K562 (cell line): ENCODE data around the gene INO80E. TPM values are rescaled to one million over a fixed set of nuclear protein-coding genes. Genes with fewer than 3 reads are reported as not detected.
A peak's percentile ranks its signal among the peaks of the same experiment; 100 is the strongest.

Source experiments
- ATAC-seq: fragments of 200-7000 bp; cut with Tn5 transposase; 3 replicates; pipeline ENCODE4 v1.9.1; 2020; ENCODE audit warnings: moderate library complexity
- BruUV-seq: library from RNA; stranded (reverse); fragments of 400-500 nt; replicated peaks from 2 replicates; lab custom pipeline; 2021; lab: Mats Ljungman, UMichigan
- CTCF ChIA-PET: fragments of 300-600 bp; formaldehyde crosslinking; extraction: SDS; loops from one replicate; lab custom pipeline; 2021; ENCODE audit warnings: low intra/inter-chr PET ratio; lab: Yijun Ruan, JAX
- POLR2A ChIA-PET: fragments of 300-600, 350-650 bp; sonication (Branson Sonifier 250); formaldehyde crosslinking; extraction: SDS; loops from one replicate; lab custom pipeline; 2021; ENCODE audit warnings: antibody characterized with exemption, inconsistent platforms; lab: Yijun Ruan, JAX
- DNase-seq, 4 experiments: peaks; one replicate each; pipeline versions ENCODE4 v3.0.0 to v3.0.0-alpha.2; 2011 to 2018; ENCODE audit warnings: low spot score in 3 of 4, mixed read lengths in 3 of 4; ENCODE audit errors: extremely low read depth in 1 of 4
- FAIRE-seq: peaks from 2 replicates; lab custom pipeline; 2011; peaks lifted over from hg19 to GRCh38; lab: Jason Lieb, UNC
- H2AFZ ChIP-seq: 2 replicates; pipeline ENCODE4 v1.6.0; 2011; ENCODE audit warnings: low read depth, low read length, control low read depth, inconsistent platforms
- H3K27ac ChIP-seq: fragments of 200-600 bp; 3 replicates; pipeline ENCODE4 v1.8.0; 2011; ENCODE audit warnings: low read depth, mild to moderate bottlenecking, control low read depth, inconsistent platforms, low read length, moderate library complexity, mixed read lengths; ENCODE audit errors: extremely low read depth
- H3K27me3 ChIP-seq, 2 experiments: fragments of 300-600 bp in 1 of 2; 2 replicates in 1 of 2; 3 replicates in 1 of 2; pipeline versions ENCODE4 v1.6.0 to v1.8.0; 2011; ENCODE audit warnings: inconsistent platforms in 2 of 2, low read length in 2 of 2, mild to moderate bottlenecking in 1 of 2, mixed read lengths in 1 of 2, moderate library complexity in 1 of 2; ENCODE audit not compliant: control insufficient read depth in 2 of 2, insufficient read depth in 2 of 2
- H3K36me3 ChIP-seq: fragments of 300-600 bp; 3 replicates; pipeline ENCODE4 v1.8.0; 2011; ENCODE audit warnings: mild to moderate bottlenecking, low read length, inconsistent platforms; ENCODE audit not compliant: control insufficient read depth, insufficient read depth
- H3K4me1 ChIP-seq, 2 experiments: fragments of 200-600 bp in 1 of 2; replicated peaks in 1 of 2; 2 replicates in 1 of 2; 3 replicates in 1 of 2; pipeline versions ENCODE4 v1.5.1 to v1.8.0; 2011; ENCODE audit warnings: inconsistent platforms in 2 of 2, low read length in 2 of 2, mild to moderate bottlenecking in 1 of 2, mixed read lengths in 1 of 2, moderate library complexity in 1 of 2; ENCODE audit not compliant: control insufficient read depth in 2 of 2, insufficient read depth in 2 of 2
- H3K4me2 ChIP-seq: 2 replicates; pipeline ENCODE4 v1.6.1; 2011; ENCODE audit warnings: low read length, control low read depth, inconsistent platforms, mixed read lengths; ENCODE audit not compliant: insufficient read depth
- H3K4me3 ChIP-seq: fragments of 200-600 bp; sonication (generic), shearing (Covaris generic); 2 replicates; pipeline ENCODE4 v1.5.1; 2016; ENCODE audit warnings: control low read depth, inconsistent platforms
- H3K79me2 ChIP-seq: fragments of 200-600 bp; 3 replicates; pipeline ENCODE4 v1.8.0; 2011; ENCODE audit warnings: low read length, inconsistent platforms; ENCODE audit not compliant: control insufficient read depth, insufficient read depth
- H3K9ac ChIP-seq, 2 experiments: 2 replicates each; pipeline versions ENCODE4 v1.6.0 to v1.6.1; 2011; ENCODE audit warnings: low read depth in 2 of 2, low read length in 2 of 2, control low read depth in 1 of 2, inconsistent platforms in 1 of 2, mild to moderate bottlenecking in 1 of 2, mixed read lengths in 1 of 2; ENCODE audit not compliant: insufficient read depth in 1 of 2
- H3K9me1 ChIP-seq: one replicate; pipeline ENCODE4 v1.6.0; 2011; ENCODE audit warnings: inconsistent platforms, mild to moderate bottlenecking, low read length, moderate library complexity; ENCODE audit not compliant: control insufficient read depth, insufficient read depth
- H3K9me3 ChIP-seq: replicated peaks from 2 replicates; pipeline ENCODE4 v1.5.1; 2011; ENCODE audit warnings: low read depth, low read length, inconsistent platforms; ENCODE audit not compliant: control insufficient read depth, insufficient read depth
- H4K20me1 ChIP-seq: replicated peaks from 2 replicates; pipeline ENCODE4 v1.6.1; 2011; ENCODE audit warnings: low read length, inconsistent platforms, mixed read lengths; ENCODE audit not compliant: control insufficient read depth, insufficient read depth
- MYNN ChIP-seq, 2 experiments: sonication (generic); formaldehyde crosslinking in 1 of 2; IDR thresholded peaks; 2 replicates each; pipeline versions ENCODE4 v1.5.0 to v1.6.1; 2016 to 2020; ENCODE audit warnings: antibody characterized with exemption in 1 of 2, missing genetic modification reagents in 1 of 2
- NCOA4 ChIP-seq: fragments of 450-650 bp; IDR thresholded peaks from 2 replicates; pipeline ENCODE4 v1.6.1; 2018; ENCODE audit warnings: mild to moderate bottlenecking; ENCODE audit not compliant: partially characterized antibody
- SIX5 ChIP-seq, 2 experiments: IDR thresholded peaks; 2 replicates each; pipeline ENCODE4 v1.6.1; 2011; ENCODE audit warnings: low read length in 2 of 2, borderline replicate concordance in 1 of 2, low read depth in 1 of 2, mild to moderate bottlenecking in 1 of 2, moderate library complexity in 1 of 2; ENCODE audit not compliant: insufficient read depth in 1 of 2
- WGBS: fragments of 100-300 bp; shearing (Covaris generic); methylation state at CpG from one replicate; pipeline ENCODE4 v1.1.6; 2016; ENCODE audit warnings: low coverage, mixed read lengths; ENCODE audit not compliant: insufficient coverage; ENCODE audit errors: missing lambda C conversion rate; 5-methylcytosine and 5-hydroxymethylcytosine counted together
- in situ Hi-C: fragments of 300-500 bp; cut with MboI; formaldehyde crosslinking; loops from 4 replicates; pipeline ENCODE4 v1.15.0; 2018; ENCODE audit warnings: inconsistent platforms, mixed read lengths
- intact Hi-C: fragments of 100-400 bp; cut with micrococcal nuclease; formaldehyde crosslinking; loops from 2 replicates; pipeline ENCODE4 v1.14.2; 2022
- polyA plus RNA-seq, 8 experiments: library from polyadenylated mRNA; depleted of rRNA in 4 of 8; stranded (reverse) in 5 of 8; unstranded in 3 of 8; fragments of >200 nt; fragmentation: Nextera tagmentation in 2 of 8; fragmentation: Illumina TruSeq in 1 of 8; extraction: Ambion mirVana in 2 of 8; extraction: Trizol in 1 of 8; gene quantifications; 2 replicates each; pipeline versions ENCODE4 v1.2.1 to v1.2.3, GENCODE V29; 2011 to 2014; ENCODE audit warnings: inconsistent platforms in 1 of 8, missing spikeins in 1 of 8
- total RNA-seq, 7 experiments: library from RNA; depleted of rRNA in 6 of 7; stranded (reverse); fragments of >200 nt in 6 of 7; fragmentation: Illumina TruSeq in 2 of 7; extraction: Trizol in 2 of 7; gene quantifications; 2 replicates each; pipeline versions ENCODE4 v1.2.1 to v1.2.3, GENCODE V29; 2011 to 2021; ENCODE audit warnings: low replicate concordance in 1 of 7

The INO80E gene
- total and polyA plus RNA-seq, 9 of the 15 experiments (the other 6 are each of a cell fraction or from before 2014, with no cell fraction given) = 0.31 to 102 (median 49.3) TPM

- Histone ChIP-seq H3K27me3 (no peaks in the 10 kb centered on the region), H4K20me1 (no peaks in the 10 kb centered on the region), H2AFZ (no peak overlapping the region), H3K4me1 (peaks cover 16 to 55% of the 10 kb centered on the region in 2 experiments; a peak in 4 of 5 replicates), H3K27ac (no peak overlapping the region), H3K79me2 (peaks cover 15% of the 10 kb centered on the region), H3K9me3 (no peaks in the 10 kb centered on the region), H3K4me2 (no peak overlapping the region), H3K9ac (peak overlapping the region in 1 of 2 experiments; percentile 83; a peak in 2 of 4 replicates), H3K4me3 (no peak overlapping the region), H3K9me1 (no peaks in the 10 kb centered on the region), H3K36me3 (peaks cover 67% of the 10 kb centered on the region; the same call in 2 of the 3 replicates)
- peak; percentile 48 for FAIRE-seq
- in situ Hi-C loops (no loop called here), intact Hi-C loops (no loop called here)
- no peak for TF ChIP-seq NCOA4
- TF ChIP-seq SIX5 (IDR thresholded peaks at IDR 0.05; ENCODE audit: borderline replicate concordance in 1 of 2, insufficient read depth in 1 of 2, low read depth in 1 of 2, low read length in 2 of 2) = no peak
- no peak for TF ChIP-seq MYNN (IDR thresholded peaks at IDR 0.05)
- TF ChIP-seq MYNN (CRISPR knock-in tag; IDR thresholded peaks at IDR 0.05) = no peak
- DNase-seq = peak in 1 of 4 experiments; percentile 33
- BruUV-seq = no TSS peak
- 55% methylated on average over 7 of the region's 7 CpGs for WGBS
- POLR2A ChIA-PET = interaction anchor here (0.6 to 4.2 kb wide), 6 partner anchors 12 to 66 kb away, joined by 3 to 20 read pairs (median 6); no protein-coding TSS in a partner anchor
- CTCF ChIA-PET = no interaction called here
- ATAC-seq = no peak
Measured at GRCh38 chr16:29992344-29992967, 3.6 kb upstream of the INO80E start.
